Measurements from ENCODE around the gene PNPLA7. TPM values are rescaled to one million over a fixed set of nuclear protein-coding genes. Genes with fewer than 3 reads are reported as not detected.
"Not testable (repeated sequence)": the region's sequence is repeated elsewhere in the genome, so short reads cannot be mapped to it uniquely, and the experiment has no call there.

The PNPLA7 gene
- total RNA-seq, 2 donors from 2014 or later: 6.8 to 8.2 TPM

DNA sequence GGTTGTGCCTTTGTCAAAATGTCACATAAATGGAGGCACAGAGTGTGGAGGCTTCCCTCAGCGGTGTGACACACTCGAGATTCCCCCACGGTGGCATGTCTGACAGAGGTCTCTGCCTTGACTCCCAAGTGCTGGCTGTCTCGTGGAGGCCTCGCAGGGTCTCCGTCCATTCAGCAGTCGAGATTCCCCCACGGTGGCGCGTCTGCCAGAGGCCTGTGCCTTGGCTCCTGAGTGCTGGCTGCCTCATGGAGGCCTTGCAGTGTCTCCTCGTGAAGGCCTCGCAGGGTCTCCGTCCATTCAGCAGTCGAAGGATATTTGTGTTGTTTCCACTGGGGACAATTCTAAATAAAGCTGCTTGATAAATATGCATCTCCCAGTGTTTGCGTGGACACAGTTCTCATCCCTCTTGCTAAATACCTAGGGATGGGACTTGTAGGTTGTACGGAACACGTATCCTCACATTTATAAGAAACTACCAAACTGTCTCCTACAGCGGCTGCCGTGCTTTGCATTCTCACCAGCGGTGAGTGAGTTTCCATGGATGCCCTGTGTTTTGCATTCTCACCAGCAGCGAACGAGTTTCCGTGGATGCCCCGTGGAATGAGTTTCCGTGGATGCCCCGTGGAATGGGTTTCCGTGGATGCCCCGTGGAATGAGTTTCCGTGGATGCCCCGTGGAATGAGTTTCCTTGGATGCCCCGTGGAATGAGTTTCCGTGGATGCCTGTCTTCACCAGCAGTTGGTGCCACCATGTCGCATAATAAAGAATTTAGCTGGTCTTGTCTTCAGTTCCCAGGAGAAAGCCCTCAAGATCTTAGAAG lies 25.8 kb downstream of the PNPLA7 start:
- no peak overlapping the region for H3K4me3 Mint-ChIP-seq

DNA sequence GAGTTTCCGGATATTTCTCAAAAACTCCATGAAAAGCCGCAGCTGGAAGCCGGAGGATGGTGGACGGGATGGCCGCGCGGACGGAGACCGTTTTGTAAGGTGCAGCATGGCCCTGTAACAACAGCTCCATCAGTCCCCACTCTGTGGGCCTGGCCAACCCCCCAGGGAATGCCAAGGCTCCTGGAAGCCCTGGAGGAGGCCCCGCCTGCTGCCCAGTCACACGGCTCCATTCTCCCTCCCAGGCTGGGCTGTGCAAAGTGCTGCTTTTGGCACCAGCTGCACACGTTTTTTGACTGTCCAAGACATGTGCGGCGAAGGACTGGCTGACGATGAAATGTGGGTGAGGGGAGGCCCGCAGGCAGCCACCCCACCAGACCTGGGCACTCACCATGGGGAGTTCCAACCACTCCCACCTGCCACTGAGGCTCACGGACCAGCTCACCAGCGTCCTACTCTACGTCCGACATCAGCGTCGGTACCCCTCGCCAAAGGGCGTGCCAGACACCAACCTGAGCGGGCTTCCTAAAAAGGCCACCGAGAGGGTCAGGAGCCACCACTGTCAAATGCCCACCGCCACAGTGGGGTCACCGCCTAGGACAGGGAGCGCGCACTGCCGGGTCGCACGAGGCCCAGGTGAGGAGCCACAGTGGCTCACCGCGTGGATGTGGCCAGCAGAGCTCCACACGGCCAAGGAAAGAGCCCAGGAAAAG lies 27.3 kb downstream of the PNPLA7 start:
- no peak for ATAC-seq (replicated peaks in 1 of 2)
- H3K4me1 Mint-ChIP-seq (ENCODE audit: low read depth): peaks cover 8% of the 10 kb centered on the region
- no peak for DNase-seq
- no peak overlapping the region for H3K4me3 Mint-ChIP-seq
- H3K9me3 Mint-ChIP-seq: no peaks in the 10 kb centered on the region
- no peaks in the 10 kb centered on the region for H3K27me3 Mint-ChIP-seq (ENCODE audit: low read depth)
- no peak overlapping the region for H3K27ac Mint-ChIP-seq
- no peaks in the 10 kb centered on the region for H3K36me3 Mint-ChIP-seq (ENCODE audit: insufficient read depth in 2 of 2)

More for the DNA sequence above, 25.8 kb downstream of the PNPLA7 start:
- Mint-ChIP-seq H3K4me1 (ENCODE audit: low read depth) (peaks cover 13% of the 10 kb centered on the region), H3K27me3 (ENCODE audit: low read depth) (no peaks in the 10 kb centered on the region), H3K36me3 (ENCODE audit: insufficient read depth in 2 of 2) (no peaks in the 10 kb centered on the region), H3K27ac (no peak overlapping the region), H3K9me3 (no peaks in the 10 kb centered on the region)
- DNase-seq (no peak), ATAC-seq (replicated peaks in 1 of 2) (no peak)

GRCh38 chr9:137521405-137521985 lies 28.7 kb downstream of the PNPLA7 start:
- H3K4me3 Mint-ChIP-seq: no peak overlapping the region

GRCh38 chr9:137520614-137521404 lies 29.4 kb downstream of the PNPLA7 start:
- Mint-ChIP-seq H3K9me3 (no peaks in the 10 kb centered on the region), H3K36me3 (ENCODE audit: insufficient read depth in 2 of 2) (no peaks in the 10 kb centered on the region), H3K4me1 (ENCODE audit: low read depth) (peaks cover 4% of the 10 kb centered on the region), H3K4me3 (no peak overlapping the region), H3K27me3 (ENCODE audit: low read depth) (no peaks in the 10 kb centered on the region), H3K27ac (no peak overlapping the region)
- ATAC-seq (replicated peaks in 1 of 2) (no peak), DNase-seq (no peak)

More at GRCh38 chr9:137521405-137521985, 28.7 kb downstream of the PNPLA7 start:
- ATAC-seq (replicated peaks in 1 of 2): no peak
- no peak for DNase-seq
- Mint-ChIP-seq H3K4me1 (ENCODE audit: low read depth) (peaks cover 4% of the 10 kb centered on the region), H3K27ac (no peak overlapping the region), H3K9me3 (no peaks in the 10 kb centered on the region), H3K36me3 (ENCODE audit: insufficient read depth in 2 of 2) (no peaks in the 10 kb centered on the region), H3K27me3 (ENCODE audit: low read depth) (no peaks in the 10 kb centered on the region)

DNA sequence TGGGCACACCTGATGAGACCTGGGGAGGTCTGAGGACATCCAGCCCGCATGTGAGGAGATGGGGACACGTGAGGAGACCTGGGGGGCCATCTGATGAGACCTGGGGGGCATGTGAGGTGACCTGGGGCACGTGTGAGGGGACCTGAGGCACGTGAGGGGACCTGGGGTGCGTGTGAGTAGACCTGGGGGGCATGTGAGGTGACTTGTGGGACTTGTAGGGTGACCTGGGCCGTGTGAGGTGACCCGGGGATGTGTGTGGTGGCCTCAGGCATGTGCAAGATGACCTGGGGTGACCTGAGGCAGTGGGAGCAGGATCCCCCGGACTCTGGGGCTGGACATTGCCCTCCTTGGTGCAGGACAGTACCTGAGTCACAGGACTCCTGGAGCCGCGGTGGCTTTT lies 30.6 kb downstream of the PNPLA7 start:
- no peak overlapping the region for H3K27ac Mint-ChIP-seq
- no peaks in the 10 kb centered on the region for H3K36me3 Mint-ChIP-seq (ENCODE audit: insufficient read depth in 2 of 2)
- ATAC-seq (replicated peaks in 1 of 2): no peak
- no peaks in the 10 kb centered on the region for H3K4me1 Mint-ChIP-seq (ENCODE audit: low read depth)
- no peak overlapping the region for H3K4me3 Mint-ChIP-seq
- DNase-seq: no peak
- H3K27me3 Mint-ChIP-seq (ENCODE audit: low read depth): no peaks in the 10 kb centered on the region
- no peaks in the 10 kb centered on the region for H3K9me3 Mint-ChIP-seq

- not testable (repeated sequence) for H3K4me1 Mint-ChIP-seq (ENCODE audit: low read depth); DNase-seq; ATAC-seq (replicated peaks in 1 of 2); H3K27ac Mint-ChIP-seq; H3K9me3 Mint-ChIP-seq; H3K36me3 Mint-ChIP-seq (ENCODE audit: insufficient read depth in 2 of 2); H3K4me3 Mint-ChIP-seq; H3K27me3 Mint-ChIP-seq (ENCODE audit: low read depth)
Measured at GRCh38 chr9:137518661-137519459, 31.3 kb downstream of the PNPLA7 start.

- H3K27me3 Mint-ChIP-seq (ENCODE audit: low read depth): no peaks in the 10 kb centered on the region
- no peaks in the 10 kb centered on the region for H3K9me3 Mint-ChIP-seq
- H3K27ac Mint-ChIP-seq: no peak overlapping the region
Measured at GRCh38 chr9:137516144-137516917, 33.9 kb downstream of the PNPLA7 start.

GRCh38 chr9:137515338-137515724 lies 34.9 kb downstream of the PNPLA7 start:
- H3K4me3 Mint-ChIP-seq: no peak overlapping the region
- no peak for DNase-seq

More at GRCh38 chr9:137516144-137516917, 33.9 kb downstream of the PNPLA7 start:
- no peak for DNase-seq
- H3K4me1 Mint-ChIP-seq (ENCODE audit: low read depth): no peaks in the 10 kb centered on the region
- H3K36me3 Mint-ChIP-seq (ENCODE audit: insufficient read depth in 2 of 2): no peaks in the 10 kb centered on the region
- no peak overlapping the region for H3K4me3 Mint-ChIP-seq
- no peak for ATAC-seq (replicated peaks in 1 of 2)

GRCh38 chr9:137514691-137515337 lies 35.4 kb downstream of the PNPLA7 start:
- no peaks in the 10 kb centered on the region for H3K27me3 Mint-ChIP-seq (ENCODE audit: low read depth)
- no peaks in the 10 kb centered on the region for H3K4me1 Mint-ChIP-seq (ENCODE audit: low read depth)
- no peaks in the 10 kb centered on the region for H3K9me3 Mint-ChIP-seq
- H3K36me3 Mint-ChIP-seq (ENCODE audit: insufficient read depth in 2 of 2): no peaks in the 10 kb centered on the region
- no peak overlapping the region for H3K27ac Mint-ChIP-seq
- H3K4me3 Mint-ChIP-seq: no peak overlapping the region
- DNase-seq (no peak), ATAC-seq (replicated peaks in 1 of 2) (no peak)

More at GRCh38 chr9:137515338-137515724, 34.9 kb downstream of the PNPLA7 start:
- H3K9me3 Mint-ChIP-seq: no peaks in the 10 kb centered on the region
- no peaks in the 10 kb centered on the region for H3K4me1 Mint-ChIP-seq (ENCODE audit: low read depth)
- H3K27me3 Mint-ChIP-seq (ENCODE audit: low read depth): no peaks in the 10 kb centered on the region
- H3K36me3 Mint-ChIP-seq (ENCODE audit: insufficient read depth in 2 of 2): no peaks in the 10 kb centered on the region
- ATAC-seq (replicated peaks in 1 of 2): no peak
- H3K27ac Mint-ChIP-seq: no peak overlapping the region

- H3K27ac Mint-ChIP-seq; H3K9me3 Mint-ChIP-seq; H3K4me3 Mint-ChIP-seq; ATAC-seq (replicated peaks in 1 of 2); DNase-seq; H3K36me3 Mint-ChIP-seq (ENCODE audit: insufficient read depth in 2 of 2); H3K4me1 Mint-ChIP-seq (ENCODE audit: low read depth); H3K27me3 Mint-ChIP-seq (ENCODE audit: low read depth): not testable (repeated sequence)
Measured at GRCh38 chr9:137513801-137514570, 36.2 kb downstream of the PNPLA7 start.

GRCh38 chr9:137513136-137513535 lies 37.1 kb downstream of the PNPLA7 start:
- not testable (repeated sequence) for H3K27me3 Mint-ChIP-seq (ENCODE audit: low read depth); ATAC-seq (replicated peaks in 1 of 2); H3K4me3 Mint-ChIP-seq; H3K9me3 Mint-ChIP-seq; H3K36me3 Mint-ChIP-seq (ENCODE audit: insufficient read depth in 2 of 2); H3K27ac Mint-ChIP-seq; H3K4me1 Mint-ChIP-seq (ENCODE audit: low read depth); DNase-seq
